ENCODE data around the gene MAST3. TPM values are rescaled to one million over a fixed set of nuclear protein-coding genes. Genes with fewer than 3 reads are reported as not detected.

MAST3 gene
- polyA plus RNA-seq, 1 of the 3 experiments (the other 2 are of a cell fraction): 4.5 TPM

- no peak overlapping the region for H3K4me3 ChIP-seq (ENCODE audit: low read depth in 2 of 2, low read length in 1 of 2)
- no peak for TF ChIP-seq NRF1 (IDR thresholded peaks at IDR 0.05; ENCODE audit: low read depth, low read length)
- no peak for TF ChIP-seq REST (IDR thresholded peaks at IDR 0.05; ENCODE audit: low read depth, low read length)
- no peak for TF ChIP-seq TAF1 (IDR thresholded peaks at IDR 0.05; ENCODE audit: borderline replicate concordance, low read depth, low read length)
- TF ChIP-seq ELF1 (IDR thresholded peaks at IDR 0.05): no peak
- no peak for TF ChIP-seq USF2 (IDR thresholded peaks at IDR 0.05; ENCODE audit: borderline replicate concordance, low read depth, low read length)
- no peak for TF ChIP-seq PBX3 (IDR thresholded peaks at IDR 0.05)
- TF ChIP-seq GATA2 (CRISPR knock-in tag; IDR thresholded peaks at IDR 0.05): no peak
- no peak for TF ChIP-seq FOSL2 (IDR thresholded peaks at IDR 0.05; ENCODE audit: borderline replicate concordance, low read depth)
- no peak for TF ChIP-seq RCOR1 (IDR thresholded peaks at IDR 0.05; ENCODE audit: low read length)
- no peak for TF ChIP-seq YY1 (IDR thresholded peaks at IDR 0.05; ENCODE audit: low read depth)
- TF ChIP-seq EZH2phosphoT487 (IDR thresholded peaks at IDR 0.05; ENCODE audit: borderline replicate concordance, low read depth): no peak
- TF ChIP-seq MXI1 (IDR thresholded peaks at IDR 0.05; ENCODE audit: low read depth, low read length): no peak
- no peak for TF ChIP-seq NFIC (IDR thresholded peaks at IDR 0.05; ENCODE audit: borderline replicate concordance)
- TF ChIP-seq SIN3A (IDR thresholded peaks at IDR 0.05; ENCODE audit: borderline replicate concordance, low read depth, low read length): no peak
- no peak for TF ChIP-seq RFX5 (IDR thresholded peaks at IDR 0.05; ENCODE audit: low read length)
- TF ChIP-seq MEF2A (IDR thresholded peaks at IDR 0.05; ENCODE audit: borderline replicate concordance, low read depth): no peak
- TF ChIP-seq MAX (IDR thresholded peaks at IDR 0.05; ENCODE audit: low read depth): no peak
- no peak for TF ChIP-seq GABPA (IDR thresholded peaks at IDR 0.05; ENCODE audit: low read depth)
- WGBS (ENCODE audit: low lambda C conversion rate): 87% methylated on average over 6 of the region's 6 CpGs
Observed at GRCh38 chr19:18198374-18198773, 100.8 kb downstream of the MAST3 start.

More at GRCh38 chr19:18198374-18198773, 100.8 kb downstream of the MAST3 start:
- no peak overlapping the region for H3K27ac ChIP-seq (ENCODE audit: low read depth in 2 of 2, low read length in 1 of 2)
- H3K9me2 ChIP-seq: no peaks in the 10 kb centered on the region
- DNase-seq: no peak
- peaks cover 9% of the 10 kb centered on the region; the same call in 1 of the 2 replicates for H3K79me2 ChIP-seq (ENCODE audit: insufficient read depth)
- no peak overlapping the region for H3K9ac ChIP-seq
- no peaks in the 10 kb centered on the region for H3K9me3 ChIP-seq
- no peaks in the 10 kb centered on the region for H3K27me3 ChIP-seq (ENCODE audit: insufficient read depth)
- peaks cover 9 to 34% of the 10 kb centered on the region in 2 experiments; a peak in 2 of 4 replicates for H3K4me1 ChIP-seq (ENCODE audit: control insufficient read depth in 1 of 2, insufficient read depth in 2 of 2, low read depth in 1 of 2, low read length in 1 of 2)
- no peaks in the 10 kb centered on the region for H3F3A ChIP-seq (replicated peaks; ENCODE audit: insufficient read depth)
- peaks cover 0 to 8% of the 10 kb centered on the region in 2 experiments for H3K36me3 ChIP-seq (replicated peaks in 1 of 2; ENCODE audit: control insufficient read depth in 1 of 2, insufficient read depth in 2 of 2, low read length in 1 of 2)
- POLR2A ChIA-PET: no interaction called here
- peaks cover 8% of the 10 kb centered on the region; the same call in 1 of the 2 replicates for H4K20me1 ChIP-seq (ENCODE audit: insufficient read depth)
- H2AFZ ChIP-seq (ENCODE audit: low read depth): no peak overlapping the region
- H3K4me2 ChIP-seq: no peak overlapping the region
- CTCF ChIA-PET: interaction anchor here (1.4 to 20.7 kb wide), 2 partner anchors 57 to 81 kb away, joined by 4 to 505 read pairs; a partner anchor contains a TSS

Small RNA genes within 50 kb of the gene (small RNA-seq; reads per million reads assigned to genes)
- gene IFI30: 0 to 3.4 (median 0) reads per million in 7 experiments

Other genes starting within 250 kb of the MAST3 start
- gene JAK3, start 249.8 kb upstream of the MAST3 start, polyA plus RNA-seq (2012; rRNA removed): 1.3 and 2.0 TPM in 2 replicates
- 2,138 and 2,695 TPM in 2 replicates for gene RPL18A, start 237.9 kb upstream of the MAST3 start, polyA plus RNA-seq (2012; rRNA removed)
- gene SLC5A5, start 225.8 kb upstream of the MAST3 start, polyA plus RNA-seq (2012; rRNA removed): 0.02 TPM in 2 replicates
- 157 and 231 TPM in 2 replicates for gene CCDC124, start 164.8 kb upstream of the MAST3 start, polyA plus RNA-seq (2012; rRNA removed)
- gene KCNN1, start 130.7 kb upstream of the MAST3 start, polyA plus RNA-seq (2012; rRNA removed): 2.7 and 3.6 TPM in 2 replicates
- 5.5 and 6.3 TPM in 2 replicates for gene ARRDC2, start 89.6 kb upstream of the MAST3 start, polyA plus RNA-seq (2012; rRNA removed)
- 0.02 TPM in 1 of 2 replicates, not detected in the other for gene IL12RB1, start 10.8 kb upstream of the MAST3 start, polyA plus RNA-seq (2012; rRNA removed)
- 27.5 and 36.6 TPM in 2 replicates for gene PIK3R2, start 55.4 kb downstream of the MAST3 start, polyA plus RNA-seq (2012; rRNA removed)
- gene IFI30, start 76.0 kb downstream of the MAST3 start, polyA plus RNA-seq (2012; rRNA removed): 10.7 and 11.6 TPM in 2 replicates
- gene MPV17L2, start 95.4 kb downstream of the MAST3 start, polyA plus RNA-seq (2012; rRNA removed): 17.5 and 20.6 TPM in 2 replicates
- gene RAB3A, start 106.3 kb downstream of the MAST3 start, polyA plus RNA-seq (2012; rRNA removed): 9.1 and 9.7 TPM in 2 replicates
- gene PDE4C, start 128.7 kb downstream of the MAST3 start, polyA plus RNA-seq (2012; rRNA removed): 0.36 and 1.0 TPM in 2 replicates
- 1.9 and 2.5 TPM in 2 replicates for gene IQCN, start 176.7 kb downstream of the MAST3 start, polyA plus RNA-seq (2012; rRNA removed)
- gene JUND, start 183.8 kb downstream of the MAST3 start, polyA plus RNA-seq (2012; rRNA removed): 92.5 and 115 TPM in 2 replicates
- 235 and 277 TPM in 2 replicates for gene LSM4, start 225.3 kb downstream of the MAST3 start, polyA plus RNA-seq (2012; rRNA removed)
- 13.8 and 13.9 TPM in 2 replicates for gene PGPEP1, start 242.8 kb downstream of the MAST3 start, polyA plus RNA-seq (2012; rRNA removed)